NOMO-1 (cell line): ENCODE data around the gene KLHL2.
"Not testable (repeated sequence)": the region's sequence is repeated elsewhere in the genome, so short reads cannot be mapped to it uniquely, and the experiment has no call there.

ENCODE experiments used
- DNase-seq, 2 experiments: peaks; one replicate each; lab custom pipeline; 2025; ENCODE audit not compliant: unreplicated experiment in 2 of 2; lab: John Stamatoyannopoulos, UW

The KLHL2 gene

DNA sequence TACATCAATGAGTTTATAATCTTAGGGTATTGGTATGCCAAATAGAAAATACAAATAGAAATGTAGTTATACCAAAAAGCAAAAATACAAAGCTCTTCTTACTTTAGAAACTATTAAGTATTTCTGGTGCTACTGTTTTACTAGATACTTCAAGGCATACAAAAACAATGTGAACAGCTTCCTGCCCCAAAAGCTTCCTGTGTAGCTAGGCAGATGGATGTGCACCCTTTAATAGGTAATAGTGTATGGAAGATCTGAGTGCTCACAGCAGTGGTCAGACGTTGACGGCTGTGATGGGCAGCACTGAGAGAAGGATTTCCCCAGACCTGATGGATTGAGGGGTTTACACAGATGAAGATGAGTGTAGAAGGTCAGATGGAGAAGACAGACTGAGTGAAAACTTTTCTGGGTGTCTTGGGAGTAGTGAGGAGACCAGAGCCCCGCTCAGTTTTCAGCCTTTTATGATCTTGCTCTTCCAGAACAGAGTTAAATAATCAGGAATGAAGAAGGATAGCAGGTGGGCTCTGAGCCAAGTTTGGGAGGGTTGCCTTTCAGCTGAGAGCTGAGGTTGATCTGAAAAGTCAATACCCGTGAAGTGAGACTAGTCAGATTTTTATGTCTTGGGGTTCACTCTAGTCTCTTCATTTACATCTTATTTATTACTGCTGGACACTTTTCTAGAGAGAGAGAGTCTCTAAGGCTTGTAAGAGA is 22.3 kb downstream of the KLHL2 start:
- DNase-seq, result not testable (repeated sequence)

DNA sequence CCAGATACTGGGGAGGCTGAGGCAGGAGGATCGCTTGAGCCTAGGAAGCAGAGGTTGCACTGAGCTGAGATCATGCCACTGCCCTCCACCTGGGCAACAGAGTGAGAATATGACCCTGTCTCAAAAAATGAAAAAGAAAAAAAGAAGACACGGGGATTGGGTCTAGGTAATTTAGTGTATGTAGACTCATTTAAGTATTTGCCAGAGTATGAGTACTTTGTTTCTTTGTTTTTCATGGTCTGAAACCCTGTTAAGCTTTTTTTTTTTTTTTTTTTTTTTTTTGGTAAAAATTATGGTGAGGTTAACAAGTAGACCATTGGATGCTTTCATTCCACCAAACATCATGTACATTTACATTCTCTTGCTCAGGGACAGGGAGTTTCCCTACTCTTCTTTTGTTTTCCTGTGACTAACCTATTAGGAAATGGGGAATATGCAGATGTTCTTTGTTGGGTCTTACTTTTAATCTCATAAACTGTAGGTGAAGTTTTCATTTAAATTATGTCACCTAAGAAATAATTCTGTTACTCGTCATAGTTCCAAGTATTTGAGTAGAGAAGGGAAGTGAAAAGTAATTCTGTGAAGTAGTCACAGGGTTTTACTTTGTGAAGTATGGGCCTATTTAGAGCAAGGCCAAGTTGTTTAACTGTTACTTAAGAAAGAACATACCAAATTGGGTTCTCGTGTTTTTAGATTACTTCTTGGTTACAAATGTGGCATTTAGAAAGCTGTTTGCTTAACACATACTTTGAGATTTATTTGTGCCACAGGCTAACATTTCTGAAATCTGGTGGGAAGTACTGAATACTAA is 25.5 kb downstream of the KLHL2 start:
- DNase-seq, result not testable (repeated sequence)

DNA sequence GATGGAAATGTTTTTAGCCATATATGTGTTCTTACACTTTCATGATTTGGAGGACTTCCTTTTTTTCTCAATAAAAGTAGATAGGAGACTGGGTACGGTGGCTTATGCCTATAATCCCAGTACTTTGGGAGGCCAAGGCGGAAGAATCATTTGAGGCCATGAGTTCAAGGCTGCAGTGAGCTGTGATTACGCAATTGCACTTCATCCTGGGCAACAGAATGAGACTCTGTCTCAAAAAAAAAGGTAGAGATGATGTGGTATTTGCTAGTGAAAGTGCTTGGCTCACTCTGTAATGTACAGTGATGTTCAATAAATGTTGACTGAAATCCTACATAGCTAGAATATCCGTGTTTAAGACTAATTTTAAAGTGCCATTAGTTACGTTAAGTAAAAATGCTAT is 27.4 kb downstream of the KLHL2 start:
- no peak for DNase-seq

DNA sequence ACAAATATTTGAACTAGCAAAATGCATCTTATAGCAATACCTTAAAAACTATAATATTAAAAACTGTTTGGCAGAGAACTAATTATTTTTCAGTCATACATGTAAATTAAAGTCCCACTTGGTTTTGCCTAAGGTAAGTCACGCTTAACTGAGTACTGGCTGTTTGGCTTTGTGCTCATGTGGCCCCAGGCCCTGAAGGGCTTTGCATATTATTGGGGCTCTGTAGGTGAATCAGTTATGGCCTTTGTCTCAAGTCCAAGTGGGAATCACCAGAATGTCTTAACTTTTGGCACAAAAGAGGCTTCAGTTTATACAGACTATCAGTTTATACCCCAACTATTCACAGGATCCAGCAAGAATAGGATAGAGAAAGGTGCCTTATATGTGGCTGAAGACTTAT is 29.5 kb downstream of the KLHL2 start:
- not testable (repeated sequence) for DNase-seq

DNA sequence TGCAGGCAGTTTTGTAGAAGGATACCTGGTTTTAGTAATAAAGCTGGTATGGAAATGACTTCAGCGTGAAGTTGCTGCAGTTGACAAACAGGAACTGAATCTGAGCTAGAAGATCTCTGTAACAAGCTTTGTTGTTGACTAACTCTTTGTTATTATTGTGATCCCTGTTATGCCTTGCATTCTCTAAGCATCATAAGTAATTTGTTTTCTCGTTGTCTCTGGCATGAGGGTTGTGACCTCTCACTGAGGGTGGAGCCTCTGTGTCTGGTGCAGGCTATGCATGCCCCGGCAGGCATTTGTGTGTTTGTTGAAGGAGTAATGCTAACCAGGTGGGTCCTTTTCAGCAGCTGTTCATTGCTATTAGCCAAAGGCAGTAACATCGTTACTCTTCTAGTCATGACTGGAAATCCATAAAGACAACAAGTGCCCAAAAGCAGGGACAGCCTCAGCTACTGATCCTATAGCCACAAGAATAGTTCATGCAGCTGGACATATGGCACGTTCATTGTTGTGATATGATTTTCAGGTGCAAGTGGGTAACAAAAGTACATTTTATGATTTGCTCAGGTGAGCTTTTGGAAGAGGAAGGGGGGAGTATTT is 30.8 kb downstream of the KLHL2 start:
- DNase-seq, result peak in 1 of 2 experiments; percentile 5

DNA sequence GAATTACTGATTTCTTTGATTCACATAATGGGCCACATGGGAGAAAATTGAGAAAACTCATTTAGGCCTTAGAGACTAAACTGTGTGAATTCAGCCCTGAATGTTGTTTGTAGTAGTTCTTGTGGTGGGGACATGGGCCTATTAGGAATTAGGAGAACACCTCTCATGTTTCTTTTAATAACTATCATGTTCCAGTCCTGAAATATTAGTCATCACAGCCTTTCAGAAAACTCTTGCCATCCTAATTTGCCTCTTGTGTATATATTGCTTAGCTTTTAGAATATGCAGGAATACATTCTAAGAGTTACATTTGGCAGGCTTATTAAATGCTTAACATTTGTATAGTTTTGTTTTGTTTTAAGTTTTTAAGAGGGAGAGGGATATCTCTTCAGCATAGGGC is 33.4 kb downstream of the KLHL2 start:
- not testable (repeated sequence) for DNase-seq

DNA sequence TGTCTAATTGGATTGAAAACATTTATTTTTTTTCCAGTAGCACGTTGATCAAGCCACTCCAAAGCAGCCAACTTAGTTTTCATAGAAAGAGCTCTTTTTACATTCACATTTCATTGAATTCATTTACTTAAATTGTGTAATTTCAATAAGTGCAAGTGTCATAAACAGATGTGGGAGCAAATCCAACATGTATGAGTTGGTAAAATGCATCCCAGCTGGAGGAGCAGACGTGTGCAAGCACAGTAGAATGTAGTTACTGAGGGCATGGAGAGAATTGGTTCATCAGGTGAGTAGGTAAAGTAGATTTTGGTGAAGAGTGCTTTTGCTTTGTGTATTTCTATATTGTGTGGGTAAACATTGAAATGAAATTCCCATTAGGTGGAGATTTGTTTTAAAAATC is 36.8 kb downstream of the KLHL2 start:
- DNase-seq, result not testable (repeated sequence)

DNA sequence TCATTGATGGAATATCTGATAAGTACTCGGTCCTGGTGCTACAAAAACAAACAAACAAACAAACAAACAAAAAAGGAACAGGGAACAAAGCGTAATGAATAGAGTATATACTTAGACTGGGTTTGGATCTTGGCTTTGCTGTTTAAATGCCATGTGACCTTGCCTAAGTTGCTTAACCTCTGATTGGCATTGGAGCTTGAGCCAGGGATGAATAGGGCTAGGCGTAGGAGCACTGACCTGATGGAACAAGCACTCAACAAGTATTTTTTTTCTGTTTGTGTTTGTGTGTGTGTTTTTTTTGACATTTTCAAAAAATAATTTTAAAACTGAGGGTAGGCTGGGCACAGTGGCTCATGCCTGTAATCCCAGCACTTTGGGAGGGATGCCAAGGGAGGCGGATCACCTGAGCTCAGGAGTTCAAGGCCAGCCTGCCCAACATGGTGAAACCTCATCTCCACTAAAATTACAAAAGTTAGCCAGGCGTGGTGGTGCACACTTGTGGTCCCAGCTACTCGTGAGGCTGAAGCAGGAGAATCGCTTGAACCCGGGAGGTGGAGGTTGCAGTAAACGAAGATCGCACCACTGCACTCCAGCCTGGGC is 37.3 kb downstream of the KLHL2 start:
- not testable (repeated sequence) for DNase-seq

DNA sequence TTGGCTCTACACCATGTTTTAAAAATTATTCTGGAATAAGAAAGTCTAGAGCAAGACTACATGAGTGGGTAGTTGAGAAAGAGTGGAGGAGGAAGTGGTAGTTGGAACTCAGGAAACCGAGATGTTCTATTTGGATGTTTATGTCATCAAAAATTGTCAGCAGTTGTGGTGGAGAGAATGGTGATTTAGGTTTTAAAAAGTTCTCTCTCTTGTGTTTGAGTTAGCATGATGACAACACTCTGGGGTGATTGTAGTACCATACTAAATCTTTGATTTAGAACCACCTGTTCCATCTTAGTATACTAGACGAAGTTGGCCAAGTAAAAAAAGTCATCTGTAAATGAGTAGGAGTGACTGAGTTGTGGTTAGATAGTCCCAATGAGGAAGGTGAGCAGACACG is 40.7 kb downstream of the KLHL2 start:
- peak in 1 of 2 experiments; percentile 37 for DNase-seq

DNA sequence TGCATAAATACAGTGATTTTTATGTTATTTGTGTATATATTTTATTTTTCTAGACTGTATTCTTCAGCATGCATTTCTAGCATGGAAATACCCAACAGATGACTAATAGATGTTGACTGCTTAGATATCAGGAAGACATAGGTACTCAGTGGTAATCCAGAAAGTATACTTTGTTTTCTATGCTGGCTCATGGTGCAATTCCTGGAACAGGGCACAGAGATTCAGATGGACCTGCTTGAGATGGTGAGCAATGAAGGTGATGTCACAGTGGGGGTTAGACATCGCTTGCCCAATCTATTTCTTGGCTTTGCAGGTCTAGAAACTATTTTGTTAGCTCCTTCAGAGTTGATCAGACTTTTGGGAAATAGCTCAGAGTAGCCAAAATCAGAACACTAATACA is 41.5 kb downstream of the KLHL2 start:
- not testable (repeated sequence) for DNase-seq

DNA sequence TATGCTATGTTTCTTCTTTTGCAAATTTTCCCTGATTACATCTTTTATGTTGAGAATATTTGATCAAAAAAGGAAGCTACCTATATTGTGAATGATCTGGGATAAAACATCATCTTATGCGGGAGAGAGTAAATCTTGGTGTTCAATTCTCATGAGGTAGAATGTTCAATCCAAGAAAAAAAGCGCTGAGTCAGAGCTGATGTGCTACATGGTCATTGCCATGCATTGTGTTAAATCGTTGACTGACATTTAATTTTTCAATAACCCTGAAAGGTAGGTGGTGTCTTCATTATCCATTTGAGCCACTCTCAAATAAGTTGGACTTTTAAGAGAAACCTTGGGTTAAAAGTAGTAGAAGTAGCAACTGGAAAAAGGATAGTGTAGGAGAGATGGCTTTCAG is 47.4 kb downstream of the KLHL2 start:
- peak in 1 of 2 experiments; percentile 5 for DNase-seq

DNA sequence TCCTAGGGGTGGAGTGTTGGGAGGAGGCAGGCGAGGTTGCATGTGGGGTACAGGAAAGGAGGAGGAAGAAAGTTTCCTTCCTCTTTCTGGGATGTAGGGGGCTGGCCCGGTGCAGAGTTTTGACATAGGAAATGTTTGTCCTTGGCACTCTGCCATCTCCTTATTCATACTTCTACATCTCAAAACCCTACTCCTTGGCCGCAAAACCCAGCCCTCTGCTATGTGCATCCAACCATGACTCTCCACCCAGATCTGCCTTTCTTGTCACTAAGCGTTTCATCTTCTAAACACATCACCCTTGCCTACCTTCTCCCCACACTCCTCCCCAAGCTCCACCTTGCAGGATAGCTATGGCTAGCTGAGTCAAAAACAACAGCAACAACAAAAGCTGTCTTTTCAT is 48.1 kb downstream of the KLHL2 start:
- DNase-seq, result peak; percentile 60 to 84

DNA sequence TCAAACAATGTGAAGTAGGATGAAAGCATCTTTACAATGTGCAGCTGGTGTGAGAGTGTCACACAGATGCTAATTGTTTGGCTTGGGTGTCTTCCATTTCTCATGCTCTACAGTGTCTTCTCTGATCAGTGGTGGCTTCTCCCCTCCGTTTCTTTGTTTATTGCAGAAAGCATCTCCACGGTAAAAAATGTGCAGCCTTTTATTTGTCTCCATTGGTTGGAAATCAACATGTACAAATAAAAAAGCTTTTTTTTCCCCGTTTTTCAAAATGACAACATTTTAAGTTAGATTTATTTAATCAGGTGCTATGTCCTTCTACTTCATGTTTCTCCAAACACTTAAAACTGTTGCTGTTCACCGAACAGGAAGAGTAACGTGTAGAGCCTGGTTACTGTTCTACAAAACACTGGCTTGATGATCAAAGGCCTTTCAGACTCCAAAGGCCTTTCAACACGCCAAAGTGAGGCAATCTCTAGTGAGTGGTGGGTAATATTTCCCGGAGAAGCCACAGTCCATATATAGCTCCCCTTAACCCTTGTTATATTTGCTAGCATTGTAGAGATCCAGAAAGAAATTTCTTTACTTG is 48.8 kb downstream of the KLHL2 start:
- peak in 1 of 2 experiments; percentile 46 for DNase-seq

DNA sequence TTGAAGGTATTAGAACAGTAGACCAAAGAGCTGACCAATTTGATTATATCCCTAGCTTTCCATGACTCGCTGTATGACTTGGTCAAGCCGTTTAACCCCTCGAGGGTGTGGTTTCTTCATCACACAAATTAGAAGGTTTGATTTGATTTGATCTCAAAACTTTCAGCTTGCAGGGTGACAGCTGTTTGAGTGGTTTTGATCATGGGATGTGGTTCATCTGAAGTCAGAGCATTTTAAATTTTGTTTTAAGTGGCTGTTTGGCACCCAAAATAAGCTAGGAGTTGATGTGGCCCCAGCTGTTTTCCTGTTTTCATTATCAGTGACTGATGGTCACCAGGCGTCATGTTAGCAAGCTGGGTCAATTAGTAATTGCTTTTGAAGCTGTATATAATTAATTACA is 52.4 kb downstream of the KLHL2 start:
- not testable (repeated sequence) for DNase-seq

DNA sequence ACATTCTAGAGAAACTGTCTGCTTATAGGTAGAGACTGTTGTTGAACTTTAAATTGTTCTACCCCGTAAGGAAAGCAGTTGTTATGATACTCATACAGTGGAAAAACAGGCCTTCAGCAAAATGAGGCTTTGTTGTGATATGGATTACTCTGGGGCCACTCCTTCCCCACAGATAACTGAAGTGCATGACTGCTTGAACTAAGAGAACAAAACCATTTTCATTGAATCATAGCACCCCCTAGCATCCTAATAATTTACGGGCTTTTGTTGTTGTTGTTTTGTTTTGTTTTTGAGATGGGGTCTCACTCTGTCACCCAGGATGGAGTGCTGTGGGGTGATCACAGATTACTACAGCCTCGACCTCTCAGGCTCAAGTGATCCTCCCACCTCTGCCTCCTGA is 54.9 kb downstream of the KLHL2 start:
- not testable (repeated sequence) for DNase-seq

DNA sequence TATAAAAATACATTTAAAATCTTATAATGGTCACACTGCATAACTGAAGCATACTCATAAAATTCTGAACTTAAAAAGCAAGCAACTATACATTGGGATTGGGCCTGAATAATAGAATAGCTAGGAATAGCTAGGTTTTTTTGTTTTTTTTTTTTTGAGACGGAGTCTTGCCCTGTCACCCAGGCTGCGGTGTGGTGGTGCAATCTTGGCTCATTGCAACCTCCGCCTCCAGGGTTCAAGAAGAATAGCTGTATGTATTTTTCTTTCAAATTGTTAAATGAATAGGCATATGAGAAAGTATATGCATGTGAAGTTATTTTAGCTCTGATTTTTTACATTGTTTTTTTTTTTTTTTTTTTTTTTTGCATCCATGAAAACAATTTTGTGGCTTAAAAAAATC is 56.1 kb downstream of the KLHL2 start:
- not testable (repeated sequence) for DNase-seq

DNA sequence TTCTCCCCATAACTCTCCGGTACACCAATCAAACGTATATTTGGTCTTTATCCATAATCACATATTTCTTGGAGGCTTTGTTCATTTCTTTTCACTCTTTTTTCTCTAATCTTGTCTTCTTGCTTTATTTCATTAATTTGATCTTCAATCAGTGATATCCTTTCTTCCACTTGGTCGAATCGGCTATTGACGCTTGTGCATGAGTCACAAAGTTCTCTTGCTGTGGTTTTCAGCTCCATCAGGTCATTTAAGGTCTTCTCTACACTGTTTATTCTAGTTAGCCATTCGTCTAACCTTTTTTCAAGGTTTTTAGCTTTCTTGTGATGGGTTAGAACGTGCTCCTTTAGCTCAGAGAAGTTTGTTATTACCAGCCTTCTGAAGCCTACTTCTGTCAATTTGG is 62.6 kb downstream of the KLHL2 start:
- not testable (repeated sequence) for DNase-seq

DNA sequence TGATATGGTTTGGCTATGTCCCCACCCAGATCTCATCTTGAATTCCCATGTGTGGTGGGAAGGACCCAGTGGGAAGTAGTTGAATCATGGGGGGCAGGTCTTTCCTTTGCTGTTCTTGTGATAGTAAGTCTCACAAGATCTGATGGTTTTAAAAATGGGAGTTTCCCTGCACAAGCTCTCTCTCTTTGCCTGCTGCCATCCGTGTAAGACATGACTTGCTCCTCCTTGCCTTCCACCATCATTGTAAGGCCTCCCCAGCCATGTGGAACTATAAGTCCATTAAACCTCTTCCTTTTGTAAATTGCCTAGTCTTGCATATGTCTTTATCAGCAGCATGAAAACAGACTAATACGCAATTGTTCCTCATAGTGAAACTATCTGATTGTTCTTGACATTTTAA is 66.1 kb downstream of the KLHL2 start:
- DNase-seq, result not testable (repeated sequence)

DNA sequence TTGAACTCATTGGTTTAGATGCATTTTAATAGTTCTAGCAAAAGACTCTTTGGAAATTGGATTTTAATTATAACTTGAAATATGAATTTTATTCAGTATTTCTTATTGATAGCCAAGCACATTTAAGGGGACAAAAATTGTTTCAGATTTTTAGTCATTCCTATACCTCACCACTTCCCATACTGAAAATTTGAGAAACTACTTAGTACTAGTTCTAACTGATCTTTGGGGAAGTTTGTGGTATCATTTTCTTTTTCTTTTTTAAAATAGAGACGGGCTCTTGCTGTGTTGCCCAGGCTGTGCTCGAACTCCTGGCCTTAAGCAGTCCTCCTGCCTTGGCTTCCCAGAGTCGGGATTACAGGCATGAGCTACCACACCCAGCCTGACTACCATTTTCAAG is 68.0 kb downstream of the KLHL2 start:
- DNase-seq, result not testable (repeated sequence)

DNA sequence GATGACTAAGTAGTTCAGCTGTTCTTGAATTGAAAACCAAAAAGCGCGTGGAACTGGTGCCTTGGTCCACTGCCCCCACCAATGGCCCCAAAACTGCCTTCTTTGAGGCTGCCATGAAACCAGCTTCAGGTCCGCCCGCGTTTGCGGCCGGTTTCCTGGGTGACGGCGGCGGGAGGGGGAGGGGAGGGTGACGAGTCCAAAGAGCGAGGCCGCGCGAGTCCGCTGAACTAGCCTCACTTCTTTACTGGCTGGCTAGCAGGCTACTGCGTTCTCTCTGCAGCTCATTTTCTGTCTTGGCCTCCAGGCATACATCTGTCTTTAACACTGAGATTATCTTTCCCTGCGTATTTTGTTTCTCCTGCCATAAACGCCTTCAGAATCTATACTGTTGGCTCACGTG is 72.2 kb downstream of the KLHL2 start:
- not testable (repeated sequence) for DNase-seq

DNA sequence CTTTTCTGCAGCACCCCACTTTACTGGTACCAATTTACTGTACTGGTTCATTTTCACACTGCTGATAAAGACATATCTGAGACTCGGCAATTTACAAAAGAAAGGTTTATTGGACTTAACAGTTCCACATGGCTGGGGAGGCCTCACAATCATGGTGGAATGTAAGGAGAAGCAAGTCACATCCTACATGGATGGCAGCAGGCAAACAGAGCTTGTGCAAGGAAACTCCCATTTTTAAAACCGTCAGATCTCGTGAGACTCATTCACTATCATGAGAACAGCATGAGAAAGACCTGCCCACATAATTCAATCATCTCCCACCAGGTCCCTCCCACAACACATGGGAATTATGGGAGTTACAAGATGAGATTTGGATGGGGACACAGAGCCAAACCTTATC is 77.3 kb downstream of the KLHL2 start:
- DNase-seq, result not testable (repeated sequence)
